Panc1 (cell line): Measurements from ENCODE around the gene ARFIP1. TPM values are rescaled to one million over a fixed set of nuclear protein-coding genes. Genes with fewer than 3 reads are reported as not detected.

ENCODE experiments used
- ATAC-seq: fragments of 200-7000 bp; cut with Tn5 transposase; 2 replicates; pipeline ENCODE4 v1.9.1; 2020; ENCODE audit warnings: mild to moderate bottlenecking, moderate library complexity
- BruUV-seq: library from RNA; stranded (reverse); fragments of 400-500 nt; replicated peaks from 2 replicates; lab custom pipeline; 2021; lab: Mats Ljungman, UMichigan
- CTCF ChIA-PET: fragments of 300-600 bp; sonication (Branson Sonifier 250); formaldehyde crosslinking; loops from one replicate; lab custom pipeline; 2022; ENCODE audit warnings: antibody characterized with exemption; lab: Charles Lee
- POLR2A ChIA-PET: fragments of 300-600 bp; sonication (Branson Sonifier 250); formaldehyde crosslinking; loops from one replicate; lab custom pipeline; 2022; ENCODE audit warnings: antibody characterized with exemption; lab: Charles Lee
- DNase-seq: peaks from one replicate; pipeline ENCODE4 v3.0.0-alpha.2; 2010; ENCODE audit warnings: low read depth, low spot score
- H3K27ac ChIP-seq: 2 replicates; pipeline ENCODE4 v1.5.1; 2011; ENCODE audit warnings: mild to moderate bottlenecking, low read length, inconsistent platforms
- H3K27me3 ChIP-seq: fragments of 200-500 bp; sonication (Bioruptor generic); 2 replicates; pipeline ENCODE4 v1.6.0; 2014; ENCODE audit warnings: low read length, inconsistent platforms; ENCODE audit not compliant: control insufficient read depth, insufficient read depth
- H3K36me3 ChIP-seq: fragments of 200-500 bp; sonication (Bioruptor generic); 2 replicates; pipeline ENCODE4 v1.5.1; 2014; ENCODE audit warnings: inconsistent platforms, mild to moderate bottlenecking, low read length, moderate library complexity; ENCODE audit not compliant: control insufficient read depth, insufficient read depth
- H3K4me1 ChIP-seq: 2 replicates; pipeline ENCODE4 v1.5.1; 2011; ENCODE audit warnings: inconsistent platforms, mild to moderate bottlenecking, low read length, moderate library complexity; ENCODE audit not compliant: control insufficient read depth, insufficient read depth
- H3K4me3 ChIP-seq, 2 experiments: 2 replicates each; pipeline ENCODE4 v1.5.1; 2011 to 2012; ENCODE audit warnings: low read depth in 2 of 2, low read length in 2 of 2, mild to moderate bottlenecking in 2 of 2, inconsistent platforms in 1 of 2, moderate library complexity in 1 of 2
- H3K9me3 ChIP-seq: fragments of 200-500 bp; sonication (Bioruptor generic); 2 replicates; pipeline ENCODE4 v1.5.1; 2014; ENCODE audit warnings: low read depth, mild to moderate bottlenecking, inconsistent platforms, low read length, moderate library complexity; ENCODE audit not compliant: control insufficient read depth, insufficient read depth
- CTCF ChIP-seq: fragments of 450-650 bp; IDR thresholded peaks from 2 replicates; pipeline ENCODE4 v1.5.1; 2017; ENCODE audit warnings: mild to moderate bottlenecking
- POLR2AphosphoS5 ChIP-seq: IDR thresholded peaks from 2 replicates; pipeline ENCODE4 v1.6.1; 2012; ENCODE audit warnings: mild to moderate bottlenecking, low read depth, low read length, moderate library complexity
- REST ChIP-seq, 2 experiments: IDR thresholded peaks; 2 replicates each; pipeline ENCODE4 v1.6.1; 2011 to 2012; ENCODE audit warnings: low read depth in 2 of 2, control low read depth in 1 of 2, low read length in 1 of 2, mild to moderate bottlenecking in 1 of 2, moderate library complexity in 1 of 2; ENCODE audit not compliant: insufficient read depth in 1 of 2
- SIN3A ChIP-seq: IDR thresholded peaks from 2 replicates; pipeline ENCODE4 v1.6.1; 2012; ENCODE audit warnings: low read depth, mild to moderate bottlenecking, low read length, moderate library complexity, borderline replicate concordance; ENCODE audit not compliant: insufficient read depth
- TCF7L2 ChIP-seq: IDR thresholded peaks from 2 replicates; pipeline ENCODE4 v1.6.1; 2011; ENCODE audit warnings: mild to moderate bottlenecking, low read depth, low read length, inconsistent platforms
- in situ Hi-C: cut with HindIII; loops from 2 replicates; pipeline ENCODE4 v1.10.0; 2016; ENCODE audit warnings: low sequenced_read_pairs, low pct_unique_long_range_greater_than_20kb
- intact Hi-C: fragments of 100-400 bp; cut with micrococcal nuclease; formaldehyde crosslinking; loops from one replicate; pipeline ENCODE4 v1.10.0; 2022; ENCODE audit not compliant: unreplicated experiment
- total RNA-seq: library from RNA; stranded (reverse); gene quantifications from one replicate; pipeline ENCODE4 v1.2.1, GENCODE V29; 2021; ENCODE audit not compliant: unreplicated experiment

ARFIP1 gene
- total RNA-seq, 1 experiment from 2014 or later: 22.2 TPM

- no peaks in the 10 kb centered on the region for H3K4me1 ChIP-seq
- ChIA-PET POLR2A (no interaction called here), CTCF (no interaction called here)
- no peak for TF ChIP-seq SIN3A
- TF ChIP-seq CTCF: no peak
- no peak for TF ChIP-seq REST (IDR thresholded peaks at IDR 0.05; ENCODE audit: insufficient read depth in 1 of 2, low read depth in 2 of 2, low read length in 1 of 2)
- TF ChIP-seq POLR2AphosphoS5: no peak
- TF ChIP-seq TCF7L2: no peak
- no peak overlapping the region for H3K4me3 ChIP-seq
- ATAC-seq: no peak
- 0 out of 2 replicates have a peak, but pooled peaks cover 2% of the 10 kb centered on the region for H3K27me3 ChIP-seq
- BruUV-seq: no TSS peak
- DNase-seq: no peak
- no peaks in the 10 kb centered on the region for H3K9me3 ChIP-seq
- intact Hi-C loops (no loop called here), in situ Hi-C loops (no loop called here)
- no peaks in the 10 kb centered on the region for H3K36me3 ChIP-seq
- no peak overlapping the region for H3K27ac ChIP-seq
Measured at GRCh38 chr4:152738827-152739226, 40.9 kb upstream of the ARFIP1 start.

- Histone ChIP-seq H3K4me3 (no peak overlapping the region), H3K27me3 (no peaks in the 10 kb centered on the region), H3K27ac (no peak overlapping the region), H3K4me1 (no peaks in the 10 kb centered on the region), H3K9me3 (no peaks in the 10 kb centered on the region), H3K36me3 (no peaks in the 10 kb centered on the region)
- no peak for TF ChIP-seq POLR2AphosphoS5
- no peak for TF ChIP-seq TCF7L2
- TF ChIP-seq REST (IDR thresholded peaks at IDR 0.05; ENCODE audit: insufficient read depth in 1 of 2, low read depth in 2 of 2, low read length in 1 of 2): no peak
- TF ChIP-seq CTCF: no peak
- TF ChIP-seq SIN3A: no peak
- DNase-seq: no peak
- ChIA-PET POLR2A (no interaction called here), CTCF (no interaction called here)
- intact Hi-C loops: no loop called here
- no peak for ATAC-seq
- no TSS peak for BruUV-seq
- in situ Hi-C loops: no loop called here
Measured at GRCh38 chr4:152747444-152747843, 32.3 kb upstream of the ARFIP1 start.
